Left ventricle myocardium inferior (tissue), 1 donor: ENCODE results near the gene PCSK6. TPM values are rescaled to one million over a fixed set of nuclear protein-coding genes. Genes with fewer than 3 reads are reported as not detected.

ENCODE experiments used
- total RNA-seq: library from RNA; stranded (reverse); fragmentation: NEBNext Ultra II Directional; extraction: Animal tissue kit (Norgen Biotek cat#: 25700); gene quantifications from one replicate; pipeline ENCODE4 v1.2.1, GENCODE V29; 2021
- donor health status: DM: no; HTN: yes; CAD: no; lungs with severe emphysema.

PCSK6 gene
- total RNA-seq, 1 donor from 2014 or later, result 28.6 TPM

Other genes with a start within 250 kb of the PCSK6 start
- gene CHSY1, start 237.7 kb downstream of the PCSK6 start, total RNA-seq, result 15.1 TPM
- 50.6 TPM for gene SELENOS, start 212.2 kb downstream of the PCSK6 start, total RNA-seq
- gene SNRPA1, start 194.5 kb downstream of the PCSK6 start, total RNA-seq, result 26.8 TPM
- gene TM2D3, start 162.7 kb upstream of the PCSK6 start, total RNA-seq, result 50.6 TPM
- gene TARS3, start 234.8 kb upstream of the PCSK6 start, total RNA-seq, result 36.2 TPM